HG02588 (cell line): ENCODE results near the gene TIMP1.

Source experiments
- ATAC-seq: cut with Tn5 transposase; IDR thresholded peaks from one replicate; pipeline ENCODE4 v1.9.1; 2021; ENCODE audit warnings: mild to moderate bottlenecking, moderate library complexity; ENCODE audit not compliant: unreplicated experiment

Gene TIMP1

DNA sequence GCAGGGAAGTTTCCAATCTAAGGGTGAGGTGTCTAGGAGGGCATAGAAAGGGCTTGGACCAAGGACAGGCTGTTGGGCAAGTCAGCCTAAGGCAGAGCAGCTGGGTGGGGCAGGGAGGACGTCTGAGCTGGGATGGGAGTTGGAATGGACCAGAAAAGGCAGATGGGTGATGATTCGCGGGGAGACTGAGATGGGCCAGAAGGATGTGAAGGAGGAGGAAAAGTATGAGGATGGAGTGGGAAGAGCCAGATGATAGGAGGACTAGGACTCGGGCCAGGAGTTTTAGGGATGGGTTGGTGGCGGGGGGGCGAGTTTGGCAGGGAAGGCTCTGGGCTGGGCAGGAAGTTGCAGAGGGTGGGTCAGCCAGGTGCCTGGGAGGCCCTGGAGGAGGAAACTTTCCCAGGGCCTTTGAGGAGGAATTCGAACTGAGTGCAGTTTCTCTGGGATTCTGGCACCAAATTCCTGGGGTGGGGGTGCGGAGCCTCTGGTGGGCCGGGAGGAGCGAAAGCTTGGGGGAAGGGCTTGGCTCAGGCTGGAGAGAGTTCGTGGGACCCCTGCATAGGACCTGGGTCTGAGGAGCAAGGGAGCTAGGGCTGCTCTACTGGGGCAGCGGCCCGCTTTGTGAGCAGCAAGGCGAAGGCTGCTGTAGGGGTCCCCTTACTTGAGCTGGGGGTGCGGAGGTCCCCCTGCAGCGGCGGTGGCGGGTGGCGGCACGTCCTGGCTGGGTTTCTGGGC, 8.7 kb upstream of the TIMP1 start:
- no peak for ATAC-seq

DNA sequence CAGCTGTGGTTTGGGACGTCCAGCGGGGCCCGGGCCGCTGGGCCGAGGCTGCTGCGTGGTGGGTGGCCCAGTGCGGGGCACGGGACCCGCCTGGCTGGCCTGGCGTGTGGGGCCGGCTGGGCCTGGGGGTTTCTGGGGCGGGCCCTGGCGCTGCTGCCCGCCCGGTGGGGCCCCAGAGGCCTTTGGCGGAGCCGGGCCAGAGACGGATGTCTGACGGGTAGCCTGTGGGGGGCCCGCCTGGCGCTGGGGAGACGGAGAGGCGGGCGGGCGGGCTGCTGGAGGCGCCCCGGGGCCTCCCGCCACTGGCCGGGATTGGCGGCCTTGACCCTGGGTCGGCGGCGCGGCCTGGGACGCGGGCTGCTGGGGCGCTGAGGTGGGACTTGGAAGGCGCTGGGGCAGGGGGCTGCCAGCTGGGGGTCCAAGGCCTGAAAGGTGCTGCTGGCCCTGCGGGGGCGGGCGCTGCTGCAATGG, 8.1 kb upstream of the TIMP1 start:
- ATAC-seq: no peak

DNA sequence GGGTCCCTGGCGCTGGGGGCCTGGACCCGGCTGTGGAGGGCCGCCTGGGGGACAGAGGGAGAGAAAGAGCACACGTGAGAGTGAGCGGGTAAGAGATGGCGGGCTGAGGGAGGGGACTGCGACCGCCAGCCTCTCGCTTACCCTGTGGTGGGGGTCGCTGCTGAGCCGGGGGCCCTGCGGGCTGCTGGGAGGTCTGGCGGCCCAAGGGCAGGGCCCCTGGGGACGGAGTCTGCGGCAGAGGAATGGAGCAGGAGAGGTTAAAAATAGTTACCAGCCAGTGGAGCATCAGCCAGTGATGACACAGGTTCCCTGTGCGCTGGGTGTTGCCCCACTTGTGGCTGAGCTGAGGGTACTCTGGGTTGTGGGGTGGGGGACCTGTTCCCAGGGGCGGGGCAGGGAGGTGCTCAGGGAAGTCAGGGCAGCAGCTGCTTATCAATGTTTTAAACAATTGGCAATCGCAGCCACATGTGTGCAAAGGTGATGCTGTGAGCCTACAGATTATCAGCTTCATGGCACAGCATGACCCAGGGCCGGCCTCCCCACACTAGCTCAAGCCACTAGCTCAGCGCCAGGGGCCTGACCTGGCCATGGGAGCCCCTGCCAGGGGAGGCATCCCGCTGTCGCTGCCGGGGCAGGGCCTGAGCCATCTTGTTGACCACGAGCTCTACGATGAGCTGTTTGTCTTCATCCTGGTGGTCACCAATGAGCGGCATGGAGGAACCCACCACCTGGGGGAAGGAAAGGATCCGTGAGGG, 7.5 kb upstream of the TIMP1 start:
- no peak for ATAC-seq

DNA sequence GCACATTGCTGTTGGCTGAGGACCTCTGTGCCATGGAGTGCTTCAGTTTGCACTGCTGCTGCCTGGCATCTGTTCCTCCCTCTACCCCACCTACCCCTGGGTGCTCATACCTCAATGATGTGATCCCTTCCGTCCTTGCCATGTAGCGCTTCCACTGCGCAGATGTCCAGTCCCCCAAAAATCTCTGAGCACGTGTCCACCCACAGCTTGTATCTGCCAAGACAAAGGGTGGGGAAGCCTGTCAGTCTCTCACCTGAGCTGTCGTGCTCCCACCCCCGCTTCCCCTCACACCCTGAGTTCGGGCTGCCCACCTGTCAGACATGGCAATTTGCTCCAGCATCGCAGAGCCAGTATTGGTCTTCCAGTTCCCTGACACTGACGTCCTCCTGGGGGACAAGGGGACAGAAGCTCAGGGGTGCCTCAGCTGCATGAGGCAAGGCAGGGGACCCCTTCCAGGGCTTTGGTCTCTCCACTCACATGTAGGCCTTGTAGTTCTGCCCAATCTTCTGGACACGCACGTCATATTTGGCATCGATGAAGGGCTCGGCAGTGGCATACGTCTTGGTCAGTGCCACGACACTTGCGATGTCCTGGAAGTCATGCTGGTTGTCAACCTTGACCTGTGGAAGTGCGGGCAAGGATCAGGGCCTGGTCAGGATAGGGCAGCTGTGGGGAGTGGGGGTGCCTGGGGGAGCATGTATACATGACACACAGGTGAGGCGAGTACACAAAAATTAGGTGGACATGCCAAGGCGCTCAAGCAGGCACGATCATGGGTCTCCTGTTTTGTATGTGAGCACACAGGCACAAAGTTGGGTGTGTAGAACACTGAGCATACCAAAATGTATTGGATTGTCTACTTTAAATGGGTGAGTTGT, 6.0 kb upstream of the TIMP1 start:
- no peak for ATAC-seq

DNA sequence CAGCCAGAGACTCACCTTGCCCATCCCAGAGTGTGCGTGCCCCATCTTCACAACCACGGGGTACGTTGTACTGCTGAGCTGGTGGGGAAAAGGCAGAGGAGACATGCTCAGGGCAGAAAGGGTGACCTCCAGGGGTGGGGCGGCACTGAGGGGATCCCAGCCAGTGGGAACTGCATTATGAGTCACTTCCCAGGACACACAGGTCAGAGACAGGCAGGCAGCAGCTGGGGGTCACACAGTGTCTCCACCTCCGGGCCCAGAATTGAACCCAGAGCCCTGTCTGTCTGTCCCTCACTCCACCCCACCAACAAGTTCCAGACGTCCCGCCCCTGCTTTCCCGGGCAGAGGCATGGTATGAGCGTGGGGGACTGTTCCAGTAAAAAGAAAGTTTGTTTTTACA, 4.8 kb upstream of the TIMP1 start:
- no peak for ATAC-seq

DNA sequence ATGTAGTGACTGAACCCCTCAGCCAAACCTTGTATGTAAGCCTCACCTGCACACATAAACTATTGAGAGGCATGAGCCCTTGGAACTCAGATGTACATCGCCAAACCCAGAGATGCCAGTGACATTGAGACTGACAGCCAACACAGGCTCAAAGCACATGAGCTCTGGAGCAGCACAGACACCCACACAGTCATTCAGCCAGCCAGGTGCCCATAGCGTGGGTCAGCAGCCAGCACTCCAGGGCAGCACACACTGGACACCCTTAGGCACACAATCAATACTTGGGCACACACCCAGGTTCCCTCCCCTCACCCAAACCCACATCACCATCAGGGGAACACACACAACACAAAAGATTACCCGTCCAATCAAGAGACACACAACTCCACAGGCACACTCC, 4.3 kb upstream of the TIMP1 start:
- no peak for ATAC-seq

DNA sequence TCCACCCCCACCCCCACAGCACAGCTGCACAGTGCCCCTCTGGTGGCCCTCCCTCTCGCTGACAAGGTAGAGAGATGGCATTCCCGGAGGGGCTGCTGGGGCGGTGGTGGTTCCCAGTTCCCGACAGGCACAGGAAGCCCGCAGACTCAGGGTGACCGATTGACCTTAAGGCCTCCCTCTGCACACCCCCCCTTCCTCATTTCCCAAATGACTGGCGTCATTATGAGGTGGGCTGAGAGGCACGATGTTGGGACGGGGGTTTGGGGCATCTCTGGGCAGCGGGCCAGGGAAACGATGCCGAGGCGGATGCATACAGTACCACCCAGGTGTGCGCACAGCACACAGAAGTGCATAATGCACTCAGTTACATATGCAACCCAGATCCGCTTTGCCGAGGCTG, 3.5 kb upstream of the TIMP1 start:
- ATAC-seq: no peak

DNA sequence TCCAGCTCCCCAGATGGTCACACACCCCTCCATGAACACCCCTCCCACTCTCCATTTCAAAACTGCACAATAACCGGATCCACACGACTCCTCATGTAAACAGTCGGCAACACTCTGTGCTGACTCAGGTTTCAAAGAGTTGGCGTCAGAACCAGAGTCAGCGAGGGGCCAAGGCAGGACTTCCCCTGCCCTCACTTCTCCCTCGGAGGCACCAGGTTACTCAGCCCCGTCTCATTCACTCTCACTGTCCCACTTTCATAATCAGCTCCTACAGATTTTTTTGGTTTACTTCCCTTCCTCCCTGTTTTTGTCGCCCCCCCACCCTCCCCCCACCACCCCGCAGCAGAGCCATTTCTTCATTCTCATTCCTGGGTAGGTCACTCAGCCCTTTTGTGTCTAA, 2.7 kb upstream of the TIMP1 start:
- ATAC-seq: no peak

DNA sequence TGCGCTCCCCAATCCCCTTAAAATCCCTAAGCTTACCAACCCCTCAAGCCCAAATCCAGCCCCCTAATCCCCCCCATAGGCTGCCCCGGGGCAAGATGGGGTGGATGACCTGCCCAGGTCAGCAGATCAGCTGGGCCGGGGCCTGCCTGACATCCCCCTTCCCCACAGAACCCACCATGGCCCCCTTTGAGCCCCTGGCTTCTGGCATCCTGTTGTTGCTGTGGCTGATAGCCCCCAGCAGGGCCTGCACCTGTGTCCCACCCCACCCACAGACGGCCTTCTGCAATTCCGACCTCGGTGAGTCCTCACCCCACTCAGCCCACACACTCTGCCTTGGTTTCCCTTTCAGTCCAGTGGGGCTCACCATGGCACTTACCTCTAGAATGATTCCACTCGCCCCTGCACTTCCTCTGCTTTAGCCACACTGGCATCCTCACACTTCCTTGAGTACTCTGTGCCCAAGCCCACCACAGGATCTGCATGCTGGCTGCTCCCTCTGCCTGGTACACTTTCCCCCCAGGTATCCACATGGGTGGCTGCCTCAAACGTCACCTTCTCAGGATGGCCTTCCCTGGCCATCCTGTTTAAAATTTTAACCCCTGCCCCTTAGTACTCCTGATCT, 1.1 kb downstream of the TIMP1 start:
- no peak for ATAC-seq

DNA sequence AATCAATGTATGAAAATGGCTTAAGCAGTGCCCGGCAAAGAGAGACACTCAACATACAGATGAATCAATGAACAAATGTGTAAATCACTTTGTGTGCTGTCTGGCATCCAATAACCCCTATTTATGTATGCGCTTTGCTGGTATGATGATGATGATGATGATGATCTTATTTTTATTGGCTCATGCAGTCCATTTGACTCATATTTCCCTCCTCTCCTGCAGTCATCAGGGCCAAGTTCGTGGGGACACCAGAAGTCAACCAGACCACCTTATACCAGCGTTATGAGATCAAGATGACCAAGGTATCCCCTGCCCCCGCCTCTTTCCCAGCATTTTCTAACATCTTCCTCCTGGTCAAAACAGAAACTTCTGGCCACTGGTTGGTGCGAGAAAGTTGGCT, 2.5 kb downstream of the TIMP1 start:
- ATAC-seq: no peak

DNA sequence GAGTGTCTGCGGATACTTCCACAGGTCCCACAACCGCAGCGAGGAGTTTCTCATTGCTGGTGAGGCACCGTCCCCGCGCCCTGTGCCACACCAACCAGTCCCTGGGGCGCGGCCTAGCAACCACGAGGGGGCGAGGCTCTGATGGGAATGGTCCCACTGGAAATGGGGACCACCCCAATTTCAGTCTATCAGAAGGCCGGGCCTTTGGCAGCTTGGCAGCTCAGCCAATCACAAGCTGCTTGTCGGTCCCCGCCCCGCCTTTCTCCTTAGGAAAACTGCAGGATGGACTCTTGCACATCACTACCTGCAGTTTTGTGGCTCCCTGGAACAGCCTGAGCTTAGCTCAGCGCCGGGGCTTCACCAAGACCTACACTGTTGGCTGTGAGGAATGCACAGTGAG, 3.0 kb downstream of the TIMP1 start:
- ATAC-seq: no peak

DNA sequence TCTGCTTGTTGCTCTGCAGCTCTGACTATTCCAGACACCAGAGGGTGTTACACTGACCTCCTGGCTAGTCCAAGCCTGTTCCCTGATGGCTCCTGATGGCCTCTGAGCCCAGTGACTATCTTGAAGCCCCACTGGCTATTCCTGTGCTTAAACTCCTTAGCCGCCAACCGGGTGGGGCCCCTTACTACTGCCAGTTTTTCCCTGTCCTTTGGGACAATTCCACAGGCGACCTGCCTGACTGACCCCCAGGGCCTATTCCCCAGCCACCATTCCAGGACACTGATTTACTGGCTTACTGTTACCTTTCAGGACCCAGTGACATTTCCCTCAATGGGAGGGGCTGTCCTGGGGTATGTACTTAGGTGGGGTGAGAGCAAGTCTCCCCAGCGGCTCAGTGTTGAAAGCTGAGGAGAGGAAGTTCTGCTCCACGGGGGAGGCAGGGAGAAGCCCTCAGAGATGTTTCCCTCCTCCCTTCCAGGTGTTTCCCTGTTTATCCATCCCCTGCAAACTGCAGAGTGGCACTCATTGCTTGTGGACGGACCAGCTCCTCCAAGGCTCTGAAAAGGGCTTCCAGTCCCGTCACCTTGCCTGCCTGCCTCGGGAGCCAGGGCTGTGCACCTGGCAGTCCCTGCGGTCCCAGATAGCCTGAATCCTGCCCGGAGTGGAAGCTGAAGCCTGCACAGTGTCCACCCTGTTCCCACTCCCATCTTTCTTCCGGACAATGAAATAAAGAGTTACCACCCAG, 4.0 kb downstream of the TIMP1 start:
- no peak for ATAC-seq

DNA sequence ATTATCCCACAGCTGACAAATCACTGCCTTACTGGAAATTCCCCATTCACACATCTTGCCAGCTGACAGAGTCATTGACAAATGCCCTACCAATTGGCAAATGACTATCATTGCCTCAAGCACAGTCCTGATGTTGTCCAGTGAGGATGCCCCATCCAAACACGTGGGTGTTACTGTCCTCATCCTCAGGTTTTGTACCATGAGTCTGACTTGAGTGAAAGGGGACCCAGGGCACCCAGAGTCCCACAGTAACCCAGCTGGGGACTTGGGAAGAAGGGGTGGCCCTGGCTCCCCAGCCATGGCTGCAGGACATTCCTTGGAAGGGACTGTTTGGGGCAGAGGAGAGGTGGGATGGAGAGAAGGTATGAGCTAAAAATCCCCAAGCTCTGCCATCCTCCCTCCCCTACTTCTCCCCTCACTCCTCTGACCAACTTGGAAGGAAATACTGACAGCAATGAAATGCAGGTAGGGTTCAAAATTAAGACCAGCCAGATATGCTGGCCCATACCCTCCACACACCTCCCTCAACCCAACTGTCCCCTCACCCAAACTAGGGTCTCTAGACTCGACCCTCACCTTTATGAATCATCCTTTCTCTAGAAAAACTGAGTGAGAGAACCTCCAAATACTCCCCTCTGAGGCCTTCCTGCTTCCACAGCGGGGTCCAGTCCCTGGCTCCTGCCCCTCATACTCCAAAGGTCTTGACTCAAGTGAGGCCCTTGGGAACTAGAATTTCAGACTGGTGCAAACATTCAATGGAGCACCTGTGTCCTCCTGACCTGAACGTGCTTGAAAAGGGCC, 5.1 kb downstream of the TIMP1 start:
- no peak for ATAC-seq

DNA sequence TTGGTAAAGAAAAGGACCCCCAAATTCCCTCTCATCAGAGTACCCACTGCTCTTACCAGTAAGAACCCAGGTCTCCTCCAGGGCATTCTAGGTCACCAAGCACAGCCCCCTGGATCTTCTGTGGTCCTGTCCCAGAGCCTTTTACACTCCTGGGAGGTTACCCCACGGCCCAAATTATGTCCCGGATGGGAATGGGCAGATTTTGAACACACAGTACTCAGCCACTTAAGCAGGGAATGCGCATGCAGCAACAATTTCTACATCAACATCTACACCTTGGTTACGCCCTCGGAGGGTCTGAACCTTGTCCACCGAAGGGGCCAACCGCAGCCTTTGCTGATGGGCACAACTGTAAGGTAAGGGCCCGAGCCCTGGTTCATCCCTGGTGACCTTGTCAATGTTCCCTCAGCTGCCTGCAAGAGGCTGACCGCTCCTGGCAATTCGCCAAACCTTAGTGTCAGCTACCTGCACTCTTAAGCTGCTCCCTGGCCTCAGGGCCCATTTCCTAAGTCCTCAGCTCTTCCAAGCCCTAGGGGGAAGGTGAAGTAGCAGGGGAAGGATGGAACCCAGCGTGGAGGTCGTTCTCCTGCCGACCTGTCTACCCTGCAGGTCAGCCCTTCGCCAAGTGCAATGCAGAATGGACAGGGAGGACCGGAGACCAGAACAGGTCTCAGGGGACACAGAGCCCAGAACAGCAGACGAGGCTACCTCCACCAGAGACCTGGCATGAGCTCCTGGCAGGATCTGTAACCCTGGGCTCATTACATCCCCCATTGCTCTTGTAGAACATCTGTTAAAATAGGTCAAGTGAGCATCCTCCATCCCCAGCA, 5.9 kb downstream of the TIMP1 start:
- ATAC-seq: no peak

DNA sequence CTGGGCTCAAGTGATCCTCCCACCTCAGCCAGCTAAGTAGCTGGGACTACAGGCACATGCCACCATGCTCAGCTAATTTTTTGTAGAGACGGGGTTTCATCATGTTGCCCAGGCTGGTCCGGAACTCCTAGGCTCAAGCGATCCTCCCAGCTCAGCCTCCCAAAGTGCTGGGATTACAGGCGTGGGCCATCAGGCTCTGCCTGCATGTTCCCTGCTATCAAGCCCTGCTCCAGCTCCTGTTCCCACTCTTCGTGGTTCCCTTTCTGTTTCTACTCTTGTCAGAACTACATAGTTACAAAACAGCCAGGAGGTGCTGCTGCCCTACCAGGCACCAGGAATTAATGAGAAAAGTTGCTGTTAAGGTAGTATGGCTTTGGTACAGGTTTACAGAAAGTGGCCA, 8.7 kb downstream of the TIMP1 start:
- ATAC-seq: no peak

DNA sequence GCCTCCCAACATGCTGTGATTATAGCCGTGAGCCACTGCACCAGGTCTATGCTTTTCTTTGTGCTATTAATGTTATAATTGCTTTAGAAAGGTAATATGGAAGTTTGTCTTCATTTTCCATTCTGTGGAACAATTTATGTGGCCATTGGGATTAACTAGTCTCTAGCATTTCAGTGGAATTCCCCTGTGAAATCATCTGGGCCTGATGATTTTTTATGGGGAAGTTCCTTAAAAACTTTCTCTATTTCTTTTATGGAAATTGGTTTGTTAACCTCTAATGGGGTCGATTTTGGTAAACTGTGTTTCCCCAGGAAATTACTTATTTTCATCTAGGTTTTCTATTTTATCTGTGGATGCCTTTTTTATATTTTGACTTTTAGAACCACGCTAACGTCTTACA, 11.3 kb downstream of the TIMP1 start:
- ATAC-seq: no peak

DNA sequence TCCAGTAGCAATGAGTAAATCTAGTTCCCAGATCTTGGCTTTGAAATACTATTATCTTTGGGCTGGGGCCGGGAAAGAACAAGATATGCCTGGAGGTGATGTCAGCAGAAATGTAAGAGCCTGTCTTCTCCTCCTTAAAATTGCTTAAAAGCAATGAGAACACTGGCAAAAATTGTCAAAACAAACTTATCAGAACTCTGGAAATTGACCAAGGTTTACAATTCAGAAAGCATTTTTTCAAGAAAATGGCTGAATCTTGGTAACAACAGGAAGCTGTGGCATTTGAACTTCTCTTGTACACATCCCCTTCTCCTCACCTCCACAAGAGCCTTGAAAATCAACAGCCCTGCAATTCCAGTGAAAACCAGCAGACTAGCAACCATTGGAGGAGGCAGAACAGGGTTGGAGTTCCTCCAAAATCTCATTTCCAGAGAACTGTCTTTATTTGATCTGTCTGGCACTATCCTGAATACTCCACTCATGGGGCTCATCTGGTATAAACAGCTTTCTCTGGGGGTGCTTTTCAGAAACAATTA, 13.5 kb downstream of the TIMP1 start:
- ATAC-seq: no peak

DNA sequence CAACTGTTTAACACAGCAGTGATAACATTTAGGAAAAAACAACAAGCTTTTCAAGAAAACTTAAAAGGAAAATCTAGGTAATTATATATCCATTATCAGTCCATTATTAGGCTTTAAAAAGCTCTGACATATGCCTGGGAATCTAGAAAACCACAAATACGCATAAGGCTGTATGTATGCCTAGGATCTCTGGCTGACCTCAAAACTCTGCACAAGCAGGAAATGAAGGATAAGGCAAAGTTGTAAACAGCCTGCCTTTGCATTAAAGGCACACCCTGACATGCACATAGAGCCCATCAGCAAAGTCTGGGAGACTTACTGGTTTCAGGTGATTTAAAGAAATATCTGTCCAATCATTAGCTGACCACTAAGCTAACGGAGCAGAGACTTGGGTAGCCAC, 14.0 kb downstream of the TIMP1 start:
- no peak for ATAC-seq
